B cell (primary cell): Measurements from ENCODE around the gene KAT7. TPM values are rescaled to one million over a fixed set of nuclear protein-coding genes. Genes with fewer than 3 reads are reported as not detected.

ENCODE experiments used
- ATAC-seq: fragments of 200-7000 bp; cut with Tn5 transposase; one replicate; pipeline ENCODE4 v1.10.0; 2021; ENCODE audit warnings: low read depth, mild to moderate bottlenecking, moderate number of reproducible peaks, moderate library complexity
- CTCF ChIA-PET: fragments of 350-600 bp; sonication (Branson Sonifier 250); formaldehyde crosslinking; loops from one replicate; lab custom pipeline; 2021; ENCODE audit warnings: antibody characterized with exemption, inconsistent platforms; lab: Charles Lee
- POLR2A ChIA-PET: fragments of 350-600 bp; sonication (Branson Sonifier 250); formaldehyde crosslinking; loops from one replicate; lab custom pipeline; 2021; ENCODE audit warnings: antibody characterized with exemption; lab: Charles Lee
- DNase-seq: peaks from one replicate; pipeline ENCODE4 v3.0.0; 2013
- H2AFZ ChIP-seq: 2 replicates; pipeline ENCODE4 v1.6.1; 2012; ENCODE audit warnings: mild to moderate bottlenecking, low read depth, low read length; ENCODE audit not compliant: insufficient read depth, poor library complexity, severe bottlenecking
- H3K27ac ChIP-seq, 2 donors: 1 replicate in 1 of 2; 2 replicates in 1 of 2; pipeline ENCODE4 v1.5.1; 2012 to 2013; ENCODE audit warnings: low read length in 2 of 2, mild to moderate bottlenecking in 2 of 2, moderate library complexity in 1 of 2
- H3K27me3 ChIP-seq, 4 experiments: fragments of 200-600 bp in 1 of 4; sonication (generic) in 1 of 4; replicated peaks in 1 of 4; 1 replicate in 2 of 4; 2 replicates in 2 of 4; pipeline versions ENCODE4 v1.6.1 to v1.7.0; 2013 to 2016; ENCODE audit warnings: low read length in 3 of 4, mild to moderate bottlenecking in 2 of 4, mixed read lengths in 1 of 4, moderate library complexity in 1 of 4; ENCODE audit not compliant: insufficient read depth in 4 of 4, control insufficient read depth in 3 of 4; ENCODE audit errors: control extremely low read depth in 1 of 4
- H3K36me3 ChIP-seq, 2 experiments: replicated peaks in 1 of 2; 1 replicate in 1 of 2; 2 replicates in 1 of 2; pipeline versions ENCODE4 v1.6.1 to v1.7.1; 2013; ENCODE audit warnings: low read length in 1 of 2; ENCODE audit not compliant: insufficient read depth in 2 of 2, control insufficient read depth in 1 of 2; ENCODE audit errors: control extremely low read depth in 1 of 2, extremely low read depth in 1 of 2
- H3K4me1 ChIP-seq, 2 donors: fragments of 200-600 bp in 1 of 2; sonication (generic) in 1 of 2; 1 replicate in 1 of 2; 2 replicates in 1 of 2; pipeline versions ENCODE4 v1.5.1 to v1.6.1; 2013 to 2017; ENCODE audit warnings: low read length in 2 of 2; ENCODE audit not compliant: control insufficient read depth in 2 of 2, insufficient read depth in 2 of 2
- H3K4me2 ChIP-seq: replicated peaks from 2 replicates; pipeline ENCODE3; 2012; ENCODE audit warnings: mild to moderate bottlenecking, low read depth, low read length; ENCODE audit not compliant: poor library complexity, severe bottlenecking
- H3K4me3 ChIP-seq, 5 experiments: fragments of 200-600 bp in 1 of 5; sonication (generic) in 1 of 5; 1 replicate in 3 of 5; 2 replicates in 2 of 5; pipeline versions ENCODE4 v1.5.1 to v1.7.0; 2011 to 2016; ENCODE audit warnings: low read length in 4 of 5, mild to moderate bottlenecking in 4 of 5, low read depth in 2 of 5, control low read depth in 1 of 5, moderate library complexity in 1 of 5; ENCODE audit not compliant: insufficient read depth in 1 of 5; ENCODE audit errors: control extremely low read depth in 1 of 5, extremely low read depth in 1 of 5
- H3K79me2 ChIP-seq: fragments of 200-600 bp; sonication (generic); one replicate; pipeline ENCODE4 v1.6.0; 2016; ENCODE audit warnings: low read length; ENCODE audit not compliant: control insufficient read depth, insufficient read depth
- H3K9ac ChIP-seq: fragments of 200-600 bp; sonication (generic); 2 replicates; pipeline ENCODE4 v1.6.1; 2017; ENCODE audit warnings: mild to moderate bottlenecking, low read length, moderate library complexity
- H3K9me3 ChIP-seq, 3 donors: one replicate each; pipeline versions ENCODE4 v1.6.1 to v1.7.1; 2013; ENCODE audit warnings: low read length in 2 of 3; ENCODE audit not compliant: control insufficient read depth in 2 of 3, insufficient read depth in 1 of 3; ENCODE audit errors: control extremely low read depth in 1 of 3
- H4K20me1 ChIP-seq: 2 replicates; pipeline ENCODE4 v1.6.0; 2012; ENCODE audit warnings: mild to moderate bottlenecking, low read length; ENCODE audit not compliant: insufficient read depth, control insufficient read depth, poor library complexity, severe bottlenecking
- H3K27ac Mint-ChIP-seq: one replicate; pipeline ENCODE4 v1.8.0; 2021; ENCODE audit warnings: mixed read lengths
- H3K27me3 Mint-ChIP-seq: one replicate; pipeline ENCODE4 v1.8.0; 2021; ENCODE audit warnings: mixed read lengths
- H3K4me1 Mint-ChIP-seq: one replicate; pipeline ENCODE4 v1.8.0; 2021; ENCODE audit warnings: mixed read lengths
- H3K4me3 Mint-ChIP-seq: one replicate; pipeline ENCODE4 v1.8.0; 2021; ENCODE audit warnings: mixed read lengths
- H3K9me3 Mint-ChIP-seq: one replicate; pipeline ENCODE4 v1.8.0; 2022; ENCODE audit warnings: mixed read lengths; ENCODE audit not compliant: insufficient read depth
- CTCF ChIP-seq: fragments of 200-600 bp; IDR thresholded peaks from one replicate; pipeline ENCODE4 v1.8.0; 2022; ENCODE audit warnings: antibody characterized with exemption, mild to moderate bottlenecking
- EZH2 ChIP-seq: IDR thresholded peaks from 2 replicates; pipeline ENCODE4 v1.6.1; 2012; ENCODE audit warnings: borderline replicate concordance, low read depth, mild to moderate bottlenecking, moderate library complexity, low read length; ENCODE audit not compliant: insufficient read depth, poor library complexity, severe bottlenecking
- WGBS: methylation state at CpG from one replicate; pipeline ENCODE4 v1.1.5; 2013; ENCODE audit warnings: missing lambda C conversion rate; ENCODE audit not compliant: insufficient coverage; 5-methylcytosine and 5-hydroxymethylcytosine counted together
- intact Hi-C: fragments of 100-400 bp; cut with micrococcal nuclease; formaldehyde crosslinking; loops from one replicate; pipeline ENCODE4 v1.10.0; 2022
- polyA plus RNA-seq: library from polyadenylated mRNA; depleted of rRNA; stranded (reverse); fragments of >200 nt; gene quantifications from 2 replicates; pipeline ENCODE4 v1.2.3, GENCODE V29; 2012
- total RNA-seq, 2 donors: library from RNA; stranded (reverse); fragments of 120-200 nt in 1 of 2; gene quantifications; 1 replicate in 1 of 2; 2 replicates in 1 of 2; pipeline versions ENCODE4 v1.2.3 to v1.2.4, GENCODE V29; 2013 to 2022

The KAT7 gene
- total and polyA plus RNA-seq, 2 donors (not counting 1 experiment from before 2014, with no cell fraction given): 16.7 to 124 TPM

GRCh38 chr17:49798182-49798581 lies 9.7 kb downstream of the KAT7 start:
- H3K4me3 ChIP-seq: no peak overlapping the region
- H3K27me3 ChIP-seq: no peaks in the 10 kb centered on the region
- no peak overlapping the region for H3K27ac ChIP-seq
- Mint-ChIP-seq H3K9me3 (no peaks in the 10 kb centered on the region), H3K4me3 (no peak overlapping the region), H3K27me3 (no peaks in the 10 kb centered on the region), H3K4me1 (peaks cover 12% of the 10 kb centered on the region), H3K27ac (no peak overlapping the region)
- intact Hi-C loops: no loop called here
- CTCF ChIA-PET: interaction anchor here (0.7 to 1.3 kb wide), 3 partner anchors 33 to 242 kb away, joined by 3 to 4 read pairs (median 3); no protein-coding TSS in a partner anchor
- no peaks in the 10 kb centered on the region for H3K4me1 ChIP-seq
- H2AFZ ChIP-seq: no peak overlapping the region
- DNase-seq (no peak), ATAC-seq (no peak)
- TF ChIP-seq EZH2: no peak
- 98% methylated on average over 4 of the region's 8 CpGs for WGBS
- no peak overlapping the region for H3K9ac ChIP-seq
- POLR2A ChIA-PET: no interaction called here
- peaks cover 98% of the 10 kb centered on the region for H3K79me2 ChIP-seq
- H3K9me3 ChIP-seq: no peaks in the 10 kb centered on the region
- H4K20me1 ChIP-seq: peaks cover 88% of the 10 kb centered on the region
- H3K36me3 ChIP-seq: peaks cover 9 to 87% of the 10 kb centered on the region in 2 experiments
- H3K4me2 ChIP-seq: no peak overlapping the region

DNA sequence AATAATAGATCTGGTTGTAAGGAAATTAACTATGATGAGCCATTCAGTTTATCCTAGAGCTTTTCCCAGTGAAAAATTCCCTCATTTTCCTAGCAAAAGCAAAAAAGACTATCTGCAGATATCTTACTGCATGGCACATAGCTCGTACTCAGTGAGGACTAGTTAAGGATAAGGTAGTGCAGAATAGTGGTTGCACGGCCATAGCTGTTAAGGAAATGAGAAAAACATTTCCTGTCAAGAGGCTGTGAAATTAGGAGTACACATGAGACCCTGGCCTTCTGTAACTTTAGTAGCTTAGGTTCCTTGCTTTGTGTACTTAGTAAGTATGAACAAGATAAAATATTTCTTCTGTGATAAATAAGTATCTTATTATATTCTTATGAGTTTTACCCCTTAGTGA lies 10.3 kb downstream of the KAT7 start:
- no peak for DNase-seq
- ChIA-PET CTCF (interaction anchor here (0.7 to 1.4 kb wide), 4 partner anchors 34 to 242 kb away, joined by 3 to 4 read pairs (median 3); no protein-coding TSS in a partner anchor), POLR2A (interaction anchor here (0.5 kb wide), 1 partner anchor 264 kb away, joined by 6 read pairs; no protein-coding TSS in a partner anchor)
- H3K79me2 ChIP-seq: peaks cover 92% of the 10 kb centered on the region
- no peak overlapping the region for H3K27ac ChIP-seq
- H3K4me2 ChIP-seq: no peak overlapping the region
- H3K4me3 Mint-ChIP-seq: no peak overlapping the region
- no peak overlapping the region for H3K9ac ChIP-seq
- H3K4me1 ChIP-seq: no peaks in the 10 kb centered on the region
- H2AFZ ChIP-seq: no peak overlapping the region
- no peak overlapping the region for H3K27ac Mint-ChIP-seq
- H3K4me1 Mint-ChIP-seq: peaks cover 11% of the 10 kb centered on the region
- 85% methylated on average over 2 of the region's 2 CpGs for WGBS
- intact Hi-C loops: no loop called here
- no peak for ATAC-seq
- TF ChIP-seq CTCF (no peak), EZH2 (no peak)
- H3K9me3 Mint-ChIP-seq: no peaks in the 10 kb centered on the region
- H3K36me3 ChIP-seq: peaks cover 9 to 85% of the 10 kb centered on the region in 2 experiments
- H4K20me1 ChIP-seq: peaks cover 82% of the 10 kb centered on the region
- no peaks in the 10 kb centered on the region for H3K9me3 ChIP-seq
- H3K27me3 ChIP-seq: no peaks in the 10 kb centered on the region
- H3K4me3 ChIP-seq: no peak overlapping the region
- H3K27me3 Mint-ChIP-seq: no peaks in the 10 kb centered on the region
